Measurements from ENCODE around the gene YY2.
"Not testable (repeated sequence)": the region's sequence is repeated elsewhere in the genome, so short reads cannot be mapped to it uniquely, and the experiment has no call there.

DNA sequence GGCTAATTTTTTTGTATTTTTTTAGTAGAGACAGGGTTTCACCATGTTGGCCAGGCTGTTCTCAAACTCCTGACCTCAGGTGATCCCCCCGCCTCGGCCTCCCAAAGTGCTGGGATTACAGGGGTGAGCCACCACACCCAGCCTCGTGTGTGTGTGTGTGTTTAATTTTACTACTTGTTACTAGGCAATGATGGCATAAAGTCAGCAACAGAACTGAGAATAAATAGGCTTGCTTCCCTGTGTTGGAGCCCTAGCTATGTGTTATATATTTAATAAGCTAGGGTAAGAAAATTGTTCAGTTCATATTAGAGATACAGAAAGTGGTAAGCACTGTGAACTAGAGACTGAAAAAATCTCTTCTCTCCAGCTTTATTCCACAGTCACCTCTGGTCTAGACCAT lies 18.4 kb downstream of the YY2 start:
- TF ChIP-seq, protein P1, sequence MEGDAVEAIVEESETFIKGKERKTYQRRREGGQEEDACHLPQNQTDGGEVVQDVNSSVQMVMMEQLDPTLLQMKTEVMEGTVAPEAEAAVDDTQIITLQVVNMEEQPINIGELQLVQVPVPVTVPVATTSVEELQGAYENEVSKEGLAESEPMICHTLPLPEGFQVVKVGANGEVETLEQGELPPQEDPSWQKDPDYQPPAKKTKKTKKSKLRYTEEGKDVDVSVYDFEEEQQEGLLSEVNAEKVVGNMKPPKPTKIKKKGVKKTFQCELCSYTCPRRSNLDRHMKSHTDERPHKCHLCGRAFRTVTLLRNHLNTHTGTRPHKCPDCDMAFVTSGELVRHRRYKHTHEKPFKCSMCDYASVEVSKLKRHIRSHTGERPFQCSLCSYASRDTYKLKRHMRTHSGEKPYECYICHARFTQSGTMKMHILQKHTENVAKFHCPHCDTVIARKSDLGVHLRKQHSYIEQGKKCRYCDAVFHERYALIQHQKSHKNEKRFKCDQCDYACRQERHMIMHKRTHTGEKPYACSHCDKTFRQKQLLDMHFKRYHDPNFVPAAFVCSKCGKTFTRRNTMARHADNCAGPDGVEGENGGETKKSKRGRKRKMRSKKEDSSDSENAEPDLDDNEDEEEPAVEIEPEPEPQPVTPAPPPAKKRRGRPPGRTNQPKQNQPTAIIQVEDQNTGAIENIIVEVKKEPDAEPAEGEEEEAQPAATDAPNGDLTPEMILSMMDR (IDR thresholded peaks at IDR 0.05; ENCODE audit: poor library complexity) = not testable (repeated sequence)
- not testable (repeated sequence) for TF ChIP-seq EZH2 (IDR thresholded peaks at IDR 0.05; ENCODE audit: borderline replicate concordance)

Data from hepatocyte (in vitro differentiated cells).